Neural progenitor cell (in vitro differentiated cells): Measurements from ENCODE around the gene TGFBR3. TPM values are rescaled to one million over a fixed set of nuclear protein-coding genes. Genes with fewer than 3 reads are reported as not detected.

ENCODE experiments used
- DNase-seq: peaks from one replicate; pipeline ENCODE4 v3.0.0-alpha.2; 2016; ENCODE audit warnings: low spot score
- H2AFZ ChIP-seq: fragments of 200-600 bp; sonication (generic); replicated peaks from 2 replicates; pipeline ENCODE4 v1.6.1; 2016; ENCODE audit warnings: antibody characterized with exemption
- H3F3A ChIP-seq: fragments of 200-600 bp; sonication (generic); 2 replicates; pipeline ENCODE4 v1.6.1; 2016; ENCODE audit warnings: antibody characterized with exemption, low read depth
- H3K27ac ChIP-seq: fragments of 200-600 bp; sonication (generic); 2 replicates; pipeline ENCODE4 v1.5.1; 2016; ENCODE audit warnings: mild to moderate bottlenecking
- H3K27me3 ChIP-seq: fragments of 200-600 bp; sonication (generic); 2 replicates; pipeline ENCODE4 v1.6.1; 2016; ENCODE audit warnings: mild to moderate bottlenecking, moderate library complexity
- H3K36me3 ChIP-seq: fragments of 200-600 bp; sonication (generic); 2 replicates; pipeline ENCODE4 v1.5.1; 2016
- H3K4me1 ChIP-seq: fragments of 200-600 bp; sonication (generic); 2 replicates; pipeline ENCODE4 v1.6.1; 2016; ENCODE audit warnings: mixed run types
- H3K4me2 ChIP-seq: fragments of 200-600 bp; sonication (generic); 2 replicates; pipeline ENCODE4 v1.6.1; 2016
- H3K4me3 ChIP-seq: fragments of 200-600 bp; sonication (generic); 2 replicates; pipeline ENCODE4 v1.5.1; 2016
- H3K79me2 ChIP-seq: fragments of 200-600 bp; sonication (generic); 2 replicates; pipeline ENCODE4 v1.6.1; 2016; ENCODE audit warnings: low read depth
- H3K9ac ChIP-seq: fragments of 200-600 bp; sonication (generic); 2 replicates; pipeline ENCODE4 v1.6.1; 2016
- H3K9me3 ChIP-seq: fragments of 200-600 bp; sonication (generic); 2 replicates; pipeline ENCODE4 v1.5.1; 2016; ENCODE audit warnings: low read depth
- H4K20me1 ChIP-seq: fragments of 200-600 bp; sonication (generic); 2 replicates; pipeline ENCODE4 v1.6.1; 2016; ENCODE audit warnings: low read depth
- H3K27ac Mint-ChIP-seq: 3 replicates; pipeline ENCODE4 v1.8.0; 2021; ENCODE audit warnings: mixed read lengths
- H3K27me3 Mint-ChIP-seq: 2 replicates; pipeline ENCODE4 v1.8.0; 2022; ENCODE audit warnings: low read depth, mild to moderate bottlenecking, inconsistent platforms, moderate library complexity, mixed read lengths; ENCODE audit not compliant: insufficient read depth
- H3K36me3 Mint-ChIP-seq: 3 replicates; pipeline ENCODE4 v1.8.0; 2021; ENCODE audit warnings: mixed read lengths
- H3K4me1 Mint-ChIP-seq: 3 replicates; pipeline ENCODE4 v1.8.0; 2021; ENCODE audit warnings: mixed read lengths
- H3K4me3 Mint-ChIP-seq: 3 replicates; pipeline ENCODE4 v1.8.0; 2021; ENCODE audit warnings: mild to moderate bottlenecking, moderate library complexity, mixed read lengths
- H3K9me3 Mint-ChIP-seq: 3 replicates; pipeline ENCODE4 v1.8.0; 2020; ENCODE audit warnings: mixed read lengths
- EZH2 ChIP-seq: fragments of 200-600 bp; sonication (generic); IDR thresholded peaks from 2 replicates; pipeline ENCODE4 v1.6.1; 2017; ENCODE audit warnings: antibody characterized with exemption, mild to moderate bottlenecking, moderate library complexity
- EZH2phosphoT487 ChIP-seq: fragments of 200-600 bp; sonication (generic); IDR thresholded peaks from 2 replicates; pipeline ENCODE4 v1.6.1; 2017; ENCODE audit warnings: antibody characterized with exemption
- total RNA-seq: library from RNA; depleted of rRNA; stranded (reverse); fragments of >200 nt; gene quantifications from 2 replicates; pipeline ENCODE4 v1.2.3, GENCODE V29; 2015; ENCODE audit warnings: low replicate concordance
- TF ChIP-seq, protein P1 (sequence below): fragments of 200-600 bp; sonication (generic); IDR thresholded peaks from 2 replicates; pipeline ENCODE4 v1.5.1; 2017; ENCODE audit warnings: antibody characterized with exemption, mild to moderate bottlenecking

TGFBR3 gene
- total RNA-seq, 1 donor from 2014 or later = 11.8 TPM

DNA sequence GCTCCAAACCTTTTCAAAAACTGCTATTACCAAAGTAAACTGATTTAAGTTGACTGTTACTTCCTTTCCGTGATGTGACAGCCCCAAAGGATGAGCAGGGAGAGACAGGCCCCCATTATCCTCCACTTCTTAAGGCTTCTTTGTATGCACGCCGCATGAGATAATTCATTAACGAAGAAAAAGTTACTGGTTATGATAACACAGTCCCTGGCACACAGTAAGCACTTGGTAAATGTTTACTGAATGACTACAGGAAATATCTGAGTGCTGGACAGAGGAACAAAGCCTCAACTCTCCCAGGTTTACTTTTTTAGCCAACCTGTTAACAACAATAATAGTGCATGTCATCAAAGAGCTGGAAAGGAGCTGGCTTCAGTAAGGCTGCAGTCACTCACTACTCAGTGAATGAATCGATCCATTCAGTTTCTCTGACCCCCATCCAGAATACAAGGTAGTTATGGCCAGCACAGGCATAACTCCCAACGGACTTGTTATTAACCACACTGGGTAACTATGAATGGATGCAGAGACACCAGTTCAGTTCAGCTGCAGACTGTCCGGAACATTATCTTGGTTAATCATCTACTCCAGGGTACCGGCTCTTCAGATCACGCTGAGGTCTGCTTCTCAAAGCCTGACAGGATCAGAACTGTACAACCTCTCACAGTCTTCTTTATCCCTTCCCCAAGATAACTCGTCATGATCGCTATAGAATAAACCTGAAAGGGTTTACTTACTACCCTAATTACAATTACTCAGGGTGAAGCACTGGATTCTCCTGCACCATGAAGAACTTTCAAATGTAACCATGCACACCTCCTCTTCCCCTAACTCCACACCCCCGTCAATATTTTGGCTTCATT, 58.3 kb downstream of the TGFBR3 start:
- Histone ChIP-seq H3K4me3 (no peak overlapping the region), H3F3A (no peaks in the 10 kb centered on the region), H4K20me1 (no peaks in the 10 kb centered on the region), H3K79me2 (no peaks in the 10 kb centered on the region), H3K9me3 (no peaks in the 10 kb centered on the region), H3K4me2 (no peak overlapping the region), H2AFZ (no peak overlapping the region), H3K36me3 (no peaks in the 10 kb centered on the region), H3K27ac (no peak overlapping the region), H3K27me3 (no peaks in the 10 kb centered on the region), H3K4me1 (peaks cover 6% of the 10 kb centered on the region), H3K9ac (no peak overlapping the region)
- Mint-ChIP-seq H3K27me3 (no peaks in the 10 kb centered on the region), H3K4me3 (no peak overlapping the region), H3K36me3 (no peaks in the 10 kb centered on the region), H3K4me1 (peaks cover 22% of the 10 kb centered on the region), H3K9me3 (no peaks in the 10 kb centered on the region), H3K27ac (no peak overlapping the region)
- TF ChIP-seq, protein P1, sequence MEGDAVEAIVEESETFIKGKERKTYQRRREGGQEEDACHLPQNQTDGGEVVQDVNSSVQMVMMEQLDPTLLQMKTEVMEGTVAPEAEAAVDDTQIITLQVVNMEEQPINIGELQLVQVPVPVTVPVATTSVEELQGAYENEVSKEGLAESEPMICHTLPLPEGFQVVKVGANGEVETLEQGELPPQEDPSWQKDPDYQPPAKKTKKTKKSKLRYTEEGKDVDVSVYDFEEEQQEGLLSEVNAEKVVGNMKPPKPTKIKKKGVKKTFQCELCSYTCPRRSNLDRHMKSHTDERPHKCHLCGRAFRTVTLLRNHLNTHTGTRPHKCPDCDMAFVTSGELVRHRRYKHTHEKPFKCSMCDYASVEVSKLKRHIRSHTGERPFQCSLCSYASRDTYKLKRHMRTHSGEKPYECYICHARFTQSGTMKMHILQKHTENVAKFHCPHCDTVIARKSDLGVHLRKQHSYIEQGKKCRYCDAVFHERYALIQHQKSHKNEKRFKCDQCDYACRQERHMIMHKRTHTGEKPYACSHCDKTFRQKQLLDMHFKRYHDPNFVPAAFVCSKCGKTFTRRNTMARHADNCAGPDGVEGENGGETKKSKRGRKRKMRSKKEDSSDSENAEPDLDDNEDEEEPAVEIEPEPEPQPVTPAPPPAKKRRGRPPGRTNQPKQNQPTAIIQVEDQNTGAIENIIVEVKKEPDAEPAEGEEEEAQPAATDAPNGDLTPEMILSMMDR = no peak
- TF ChIP-seq EZH2phosphoT487 (no peak), EZH2 (no peak)
- DNase-seq = no peak

DNA sequence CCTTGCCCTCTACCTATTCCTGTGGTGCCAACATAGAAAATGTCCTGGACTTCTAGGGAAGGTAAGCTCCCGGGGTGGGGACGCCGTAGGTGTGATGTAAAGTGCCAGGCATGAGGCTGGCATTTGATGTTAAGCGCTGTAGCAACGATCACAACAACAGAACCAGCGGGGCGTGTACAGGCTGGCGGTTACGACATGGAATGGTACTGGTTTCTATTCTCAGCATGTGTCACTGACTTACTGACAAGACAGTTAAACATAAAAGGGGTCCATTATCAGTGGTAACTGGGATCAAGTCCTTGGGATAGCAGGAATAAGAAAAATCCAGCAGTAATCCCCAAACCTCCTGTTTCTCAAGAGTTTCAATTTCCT, 58.9 kb downstream of the TGFBR3 start:
- H4K20me1 ChIP-seq = no peaks in the 10 kb centered on the region
- no peak overlapping the region for H3K27ac ChIP-seq
- no peaks in the 10 kb centered on the region for H3K79me2 ChIP-seq
- H3K4me3 ChIP-seq = no peak overlapping the region
- H3K4me1 Mint-ChIP-seq = peaks cover 22% of the 10 kb centered on the region
- no peak overlapping the region for H3K4me3 Mint-ChIP-seq
- DNase-seq = no peak
- no peaks in the 10 kb centered on the region for H3K36me3 Mint-ChIP-seq
- H3K4me2 ChIP-seq = no peak overlapping the region
- no peaks in the 10 kb centered on the region for H3K9me3 ChIP-seq
- H3K9ac ChIP-seq = no peak overlapping the region
- peaks cover 6% of the 10 kb centered on the region for H3K4me1 ChIP-seq
- no peak overlapping the region for H2AFZ ChIP-seq
- no peaks in the 10 kb centered on the region for H3K27me3 Mint-ChIP-seq
- H3K9me3 Mint-ChIP-seq = no peaks in the 10 kb centered on the region
- H3K36me3 ChIP-seq = no peaks in the 10 kb centered on the region
- TF ChIP-seq EZH2 = no peak
- TF ChIP-seq, protein P1 = no peak
- TF ChIP-seq EZH2phosphoT487 = no peak
- no peaks in the 10 kb centered on the region for H3F3A ChIP-seq
- H3K27me3 ChIP-seq = no peaks in the 10 kb centered on the region
- H3K27ac Mint-ChIP-seq = no peak overlapping the region

DNA sequence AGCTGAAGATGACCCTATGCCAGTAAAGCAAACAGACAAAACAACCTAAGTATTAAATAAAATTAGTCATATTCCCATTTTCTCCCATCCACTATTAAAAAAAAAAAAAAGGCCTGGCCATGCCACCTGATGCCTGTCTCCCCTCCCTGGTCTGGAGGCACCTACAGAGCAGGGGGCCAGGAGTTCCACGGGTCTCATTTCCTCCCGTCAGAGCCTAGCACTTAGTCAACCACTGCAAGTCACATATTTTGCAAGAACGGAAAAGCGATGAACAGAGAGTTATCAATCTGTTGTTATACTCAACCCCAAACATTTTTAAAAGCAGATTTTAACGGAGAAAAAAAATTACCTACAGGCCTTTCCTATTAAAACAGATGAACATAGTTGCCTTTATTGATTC, 59.3 kb downstream of the TGFBR3 start:
- Histone ChIP-seq H3K4me1 (peaks cover 6% of the 10 kb centered on the region), H3F3A (no peaks in the 10 kb centered on the region), H3K9ac (no peak overlapping the region), H3K27ac (no peak overlapping the region), H2AFZ (no peak overlapping the region), H3K9me3 (no peaks in the 10 kb centered on the region), H3K4me2 (no peak overlapping the region), H3K36me3 (no peaks in the 10 kb centered on the region), H3K27me3 (no peaks in the 10 kb centered on the region), H4K20me1 (no peaks in the 10 kb centered on the region), H3K4me3 (no peak overlapping the region), H3K79me2 (no peaks in the 10 kb centered on the region)
- H3K4me1 Mint-ChIP-seq = peaks cover 22% of the 10 kb centered on the region
- H3K36me3 Mint-ChIP-seq = no peaks in the 10 kb centered on the region
- no peak overlapping the region for H3K27ac Mint-ChIP-seq
- H3K4me3 Mint-ChIP-seq = no peak overlapping the region
- DNase-seq = no peak
- H3K27me3 Mint-ChIP-seq = no peaks in the 10 kb centered on the region
- no peaks in the 10 kb centered on the region for H3K9me3 Mint-ChIP-seq
- TF ChIP-seq EZH2 (no peak), EZH2phosphoT487 (no peak)
- TF ChIP-seq, protein P1 = no peak
